K562 (cell line): ENCODE measurements around the gene SLC5A5. TPM values are rescaled to one million over a fixed set of nuclear protein-coding genes. Genes with fewer than 3 reads are reported as not detected.

ENCODE experiments used
- E2F6 ChIP-seq, 2 experiments: IDR thresholded peaks; 2 replicates each; pipeline ENCODE4 v1.6.1; 2011; ENCODE audit warnings: borderline replicate concordance in 1 of 2, control low read depth in 1 of 2, low read depth in 1 of 2, low read length in 1 of 2, mild to moderate bottlenecking in 1 of 2, mixed read lengths in 1 of 2, moderate library complexity in 1 of 2; ENCODE audit not compliant: insufficient read depth in 1 of 2, insufficient read length in 1 of 2, poor library complexity in 1 of 2, severe bottlenecking in 1 of 2; ENCODE audit errors: extremely low read depth in 1 of 2
- GATAD2A ChIP-seq: fragments of 450-650 bp; IDR thresholded peaks from 2 replicates; pipeline ENCODE4 v1.6.1; 2017
- L3MBTL2 ChIP-seq: fragments of 450-650 bp; IDR thresholded peaks from 2 replicates; pipeline ENCODE4 v1.6.1; 2016; ENCODE audit warnings: mild to moderate bottlenecking, moderate library complexity
- PTRF ChIP-seq: fragments of 450-650 bp; IDR thresholded peaks from 2 replicates; pipeline ENCODE4 v1.6.1; 2016; ENCODE audit warnings: mild to moderate bottlenecking, missing genetic modification characterization, missing compliant biosample characterization
- RFX1 ChIP-seq: fragments of 450-650 bp; IDR thresholded peaks from 2 replicates; pipeline ENCODE4 v1.6.1; 2016; ENCODE audit warnings: mild to moderate bottlenecking, moderate library complexity
- SIN3A ChIP-seq, 2 experiments: fragments of 150-350 bp in 1 of 2; IDR thresholded peaks; 2 replicates each; pipeline ENCODE4 v1.6.1; 2011 to 2016; ENCODE audit warnings: borderline replicate concordance in 2 of 2, low read depth in 2 of 2, low read length in 2 of 2, mild to moderate bottlenecking in 2 of 2, moderate library complexity in 2 of 2; ENCODE audit not compliant: control insufficient read depth in 1 of 2
- TFAP4 ChIP-seq: sonication (generic); formaldehyde crosslinking; IDR thresholded peaks from 2 replicates; pipeline ENCODE4 v1.8.0; 2022; ENCODE audit warnings: missing genetic modification reagents, mild to moderate bottlenecking, moderate library complexity, borderline replicate concordance
- TSHZ1 ChIP-seq: fragments of 250-450 bp; sonication (Bioruptor Pico); IDR thresholded peaks from 2 replicates; pipeline ENCODE4 v1.4.0; 2020; ENCODE audit warnings: mild to moderate bottlenecking, moderate library complexity
- ZBTB9 ChIP-seq: fragments of 450-650 bp; formaldehyde crosslinking; IDR thresholded peaks from 2 replicates; pipeline ENCODE4 v1.4.0; 2020; ENCODE audit warnings: mild to moderate bottlenecking, moderate library complexity
- ZNF217 ChIP-seq: sonication (generic); formaldehyde crosslinking; IDR thresholded peaks from 2 replicates; pipeline ENCODE4 v1.8.0; 2022; ENCODE audit warnings: mild to moderate bottlenecking, missing genetic modification reagents
- ZNF318 ChIP-seq, 2 experiments: fragments of 450-650 bp; IDR thresholded peaks; 2 replicates each; pipeline ENCODE4 v1.6.1; 2016; ENCODE audit warnings: mild to moderate bottlenecking in 2 of 2, borderline replicate concordance in 1 of 2, low read depth in 1 of 2, moderate library complexity in 1 of 2
- polyA plus RNA-seq, 8 experiments: library from polyadenylated mRNA; depleted of rRNA in 4 of 8; stranded (reverse) in 5 of 8; unstranded in 3 of 8; fragments of >200 nt; fragmentation: Nextera tagmentation in 2 of 8; fragmentation: Illumina TruSeq in 1 of 8; extraction: Ambion mirVana in 2 of 8; extraction: Trizol in 1 of 8; gene quantifications; 2 replicates each; pipeline versions ENCODE4 v1.2.1 to v1.2.3, GENCODE V29; 2011 to 2014; ENCODE audit warnings: inconsistent platforms in 1 of 8, missing spikeins in 1 of 8
- total RNA-seq, 7 experiments: library from RNA; depleted of rRNA in 6 of 7; stranded (reverse); fragments of >200 nt in 6 of 7; fragmentation: Illumina TruSeq in 2 of 7; extraction: Trizol in 2 of 7; gene quantifications; 2 replicates each; pipeline versions ENCODE4 v1.2.1 to v1.2.3, GENCODE V29; 2011 to 2021; ENCODE audit warnings: low replicate concordance in 1 of 7

Gene SLC5A5
- total and polyA plus RNA-seq, 9 of the 15 experiments (the other 6 are each of a cell fraction or from before 2014, with no cell fraction given), result 0.10 to 0.73 (median 0.23) TPM

DNA sequence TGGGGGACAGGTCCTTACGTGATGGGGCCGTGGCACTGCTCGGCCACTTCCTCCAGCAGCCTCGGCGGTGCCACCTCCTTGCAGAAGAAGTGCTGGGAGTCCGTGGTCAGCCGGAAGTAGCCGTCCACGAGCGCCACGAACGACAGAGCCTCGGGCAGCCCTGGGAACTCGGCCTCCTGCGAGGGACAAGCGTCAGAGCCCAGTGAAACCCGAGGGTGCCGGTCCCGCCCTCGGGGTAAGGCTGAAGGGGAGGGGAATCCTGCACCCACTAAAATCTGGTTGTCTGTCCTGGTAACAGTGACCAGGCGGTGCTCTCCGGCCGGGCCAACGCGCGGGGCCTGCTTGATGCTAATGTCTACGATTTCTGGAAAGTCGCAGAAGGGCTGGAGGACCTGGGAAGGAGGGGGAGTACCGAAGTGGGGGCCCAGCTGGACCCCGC, 30.4 kb upstream of the SLC5A5 start (continued):
- TF ChIP-seq ZBTB9 (CRISPR knock-in tag), result peak; percentile 96
- no peak for TF ChIP-seq ZNF318 (IDR thresholded peaks at IDR 0.05; ENCODE audit: borderline replicate concordance in 1 of 2, low read depth in 1 of 2)
- TF ChIP-seq TSHZ1, result no peak
- peak; percentile 65 for TF ChIP-seq L3MBTL2
- TF ChIP-seq RFX1, result no peak
- TF ChIP-seq PTRF (tag), result no peak
- TF ChIP-seq TFAP4 (CRISPR knock-in tag), result peak; percentile 61
- no peak for TF ChIP-seq GATAD2A
- TF ChIP-seq SIN3A (IDR thresholded peaks at IDR 0.05; ENCODE audit: borderline replicate concordance in 2 of 2, control insufficient read depth in 1 of 2, low read depth in 2 of 2, low read length in 2 of 2), result 0 out of 4 replicates have a peak, but pooled peaks of 1 of the 2 experiments have one; percentile 22
- TF ChIP-seq ZNF217 (CRISPR knock-in tag), result no peak
- TF ChIP-seq E2F6 (IDR thresholded peaks at IDR 0.05; ENCODE audit: borderline replicate concordance in 1 of 2, extremely low read depth in 1 of 2, insufficient read depth in 1 of 2, insufficient read length in 1 of 2, low read depth in 1 of 2, low read length in 1 of 2, poor library complexity in 1 of 2, severe bottlenecking in 1 of 2), result peak; percentile 15 to 25
